ENCODE measurements around the gene HLA-DRB1. TPM values are rescaled to one million over a fixed set of nuclear protein-coding genes. Genes with fewer than 3 reads are reported as not detected.
"Not testable (repeated sequence)": the region's sequence is repeated elsewhere in the genome, so short reads cannot be mapped to it uniquely, and the experiment has no call there.

The HLA-DRB1 gene
- total and polyA plus RNA-seq, 12 donors, result 14.8 to 627 (median 119) TPM

DNA sequence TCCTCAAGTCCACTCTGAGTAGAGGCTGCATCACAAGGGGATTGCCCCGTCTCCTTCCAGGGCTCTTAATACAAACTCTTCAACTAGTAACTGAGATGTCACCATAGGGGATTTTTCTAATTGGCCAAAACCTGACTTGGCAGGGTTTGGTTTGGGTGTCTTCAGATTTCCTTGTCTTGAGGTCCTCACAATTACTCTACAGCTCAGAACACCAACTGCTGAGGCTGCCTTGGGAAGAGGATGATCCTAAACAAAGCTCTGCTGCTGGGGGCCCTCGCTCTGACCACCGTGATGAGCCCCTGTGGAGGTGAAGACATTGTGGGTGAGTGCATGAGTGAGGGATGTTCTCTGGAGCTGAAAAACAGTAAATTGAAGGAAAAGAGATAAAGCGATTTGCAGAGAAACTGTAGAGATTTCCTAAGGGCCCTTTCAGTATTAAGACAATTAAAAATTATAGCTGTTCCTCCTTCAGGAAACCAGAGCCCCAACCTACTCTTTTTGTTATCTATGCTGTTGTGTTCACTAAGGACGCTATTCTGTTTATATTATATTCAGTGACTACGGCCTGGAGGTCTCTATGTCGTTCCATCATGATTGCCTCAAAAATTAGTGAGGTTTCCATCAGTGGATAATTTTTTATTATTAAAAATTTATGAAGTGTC, 47.7 kb upstream of the HLA-DRB1 start, which contains the start of gene HLA-DQA1:
Gene HLA-DQA1, plus strand, starts transcription at position 188 of the 662 bp plus-strand sequence. Its CDS starts 53 bp downstream, at position 241.
- TF ChIP-seq POLR2A (IDR thresholded peaks at IDR 0.05), result peak in 1 of 2 donors; percentile 44
- TF ChIP-seq, protein P1, sequence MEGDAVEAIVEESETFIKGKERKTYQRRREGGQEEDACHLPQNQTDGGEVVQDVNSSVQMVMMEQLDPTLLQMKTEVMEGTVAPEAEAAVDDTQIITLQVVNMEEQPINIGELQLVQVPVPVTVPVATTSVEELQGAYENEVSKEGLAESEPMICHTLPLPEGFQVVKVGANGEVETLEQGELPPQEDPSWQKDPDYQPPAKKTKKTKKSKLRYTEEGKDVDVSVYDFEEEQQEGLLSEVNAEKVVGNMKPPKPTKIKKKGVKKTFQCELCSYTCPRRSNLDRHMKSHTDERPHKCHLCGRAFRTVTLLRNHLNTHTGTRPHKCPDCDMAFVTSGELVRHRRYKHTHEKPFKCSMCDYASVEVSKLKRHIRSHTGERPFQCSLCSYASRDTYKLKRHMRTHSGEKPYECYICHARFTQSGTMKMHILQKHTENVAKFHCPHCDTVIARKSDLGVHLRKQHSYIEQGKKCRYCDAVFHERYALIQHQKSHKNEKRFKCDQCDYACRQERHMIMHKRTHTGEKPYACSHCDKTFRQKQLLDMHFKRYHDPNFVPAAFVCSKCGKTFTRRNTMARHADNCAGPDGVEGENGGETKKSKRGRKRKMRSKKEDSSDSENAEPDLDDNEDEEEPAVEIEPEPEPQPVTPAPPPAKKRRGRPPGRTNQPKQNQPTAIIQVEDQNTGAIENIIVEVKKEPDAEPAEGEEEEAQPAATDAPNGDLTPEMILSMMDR (IDR thresholded peaks at IDR 0.05), result no peak
- intact Hi-C loops (cut with DNase I), result no loop called here
- Histone ChIP-seq H3K36me3 (replicated peaks in 1 of 2) (no peaks in the 10 kb centered on the region), H3K4me1 (replicated peaks in 1 of 2) (no peaks in the 10 kb centered on the region), H3K27ac (no peak within 1 kb of the TSS), H3K4me3 (no peak within 1 kb of the TSS), H3K9me3 (replicated peaks in 1 of 3) (no peaks in the 10 kb centered on the region), H3K27me3 (no peaks in the 10 kb centered on the region)
- 15 to 41% (median 32%) methylated on average over 7 of the region's 7 CpGs for WGBS, 4 donors
- peak in 3 of 7 donors; percentile 17 to 44 (median 25) for DNase-seq

DNA sequence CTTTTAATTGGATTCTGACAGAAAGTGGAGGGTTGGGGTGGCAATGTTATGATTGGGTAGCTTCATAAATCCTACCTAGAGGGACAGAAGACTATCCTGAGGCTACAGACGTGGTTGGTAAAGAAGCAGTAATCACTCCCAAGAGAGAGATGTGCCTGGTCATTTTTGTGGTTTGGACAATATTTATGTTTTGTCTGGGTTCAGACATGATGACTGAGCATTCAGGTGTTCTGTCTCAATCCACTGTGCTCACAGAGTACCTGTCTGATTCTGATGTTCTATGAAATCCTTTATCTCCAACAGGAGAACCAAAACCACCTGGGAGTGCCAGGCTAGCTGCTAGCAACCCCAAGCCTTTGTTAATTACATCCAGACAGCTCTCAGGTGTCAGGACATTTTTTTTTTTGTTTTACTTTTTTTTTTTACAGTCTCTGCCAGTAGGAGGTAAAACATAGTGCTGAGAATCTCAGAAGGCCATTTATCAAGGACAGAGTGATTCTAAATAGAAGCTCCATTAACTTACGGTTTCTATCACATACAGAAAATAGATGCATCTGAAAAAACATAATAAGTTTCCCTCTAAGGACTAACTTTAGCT, 46.0 kb upstream of the HLA-DRB1 start:
- intact Hi-C loops (cut with DNase I), result no loop called here
- TF ChIP-seq, protein P1 (IDR thresholded peaks at IDR 0.05), result no peak
- TF ChIP-seq POLR2A (IDR thresholded peaks at IDR 0.05), result no peak

DNA sequence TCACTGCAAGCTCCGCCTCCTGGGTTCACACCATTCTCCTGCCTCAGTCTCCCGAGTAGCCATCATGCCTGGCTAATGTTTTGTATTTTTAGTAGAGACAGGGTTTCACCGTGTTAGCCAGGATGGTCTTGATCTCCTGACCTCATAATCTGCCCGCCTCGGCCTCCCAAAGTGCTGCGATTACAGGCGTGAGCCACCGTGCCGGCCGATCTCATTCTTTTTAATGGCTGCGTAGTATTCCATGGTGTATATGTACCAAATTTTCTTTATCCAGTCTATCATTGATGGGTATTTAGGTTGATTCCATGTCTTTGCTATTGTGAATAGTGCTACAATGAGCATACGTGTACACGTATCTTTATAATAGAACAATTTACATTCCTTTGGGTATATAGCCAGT, 40.1 kb upstream of the HLA-DRB1 start:
- H3K36me3 ChIP-seq (replicated peaks in 1 of 2); intact Hi-C loops (cut with DNase I); H3K9me3 ChIP-seq (replicated peaks in 1 of 3); H3K4me3 ChIP-seq; DNase-seq; H3K4me1 ChIP-seq (replicated peaks in 1 of 2); H3K27me3 ChIP-seq; H3K27ac ChIP-seq: not testable (repeated sequence)
- 63 to 100% (median 90%) methylated on average over 2 to 10 of the region's 13 CpGs for WGBS, 4 donors

More for the DNA sequence above, 46.0 kb upstream of the HLA-DRB1 start:
- H3K4me3 ChIP-seq, result no peak overlapping the region
- 11 to 27% (median 15%) methylated on average over 2 of the region's 2 CpGs for WGBS, 4 donors
- no peaks in the 10 kb centered on the region for H3K27me3 ChIP-seq
- no peak overlapping the region for H3K27ac ChIP-seq
- no peaks in the 10 kb centered on the region for H3K36me3 ChIP-seq (replicated peaks in 1 of 2)
- no peaks in the 10 kb centered on the region for H3K9me3 ChIP-seq (replicated peaks in 1 of 3)
- H3K4me1 ChIP-seq (replicated peaks in 1 of 2), result no peaks in the 10 kb centered on the region
- no peak for DNase-seq

DNA sequence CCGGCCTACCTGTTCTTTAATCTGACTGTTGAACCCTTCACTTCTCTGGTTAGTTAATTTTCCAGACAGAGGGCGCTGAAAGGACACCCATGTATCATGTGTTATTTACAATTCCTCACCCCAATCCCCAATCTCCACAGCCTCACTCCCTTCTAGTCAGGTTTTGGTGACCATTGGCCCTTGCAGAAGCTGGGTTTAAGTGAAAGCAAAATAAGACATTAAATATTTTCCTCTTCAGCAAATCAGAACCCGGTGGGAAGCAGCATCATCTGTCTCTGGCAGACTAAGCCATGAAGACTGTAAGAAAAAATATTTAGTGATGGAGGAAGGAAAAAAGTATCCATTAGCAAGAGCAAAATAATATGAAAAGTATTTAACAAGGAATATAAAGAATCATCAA, 38.2 kb upstream of the HLA-DRB1 start:
- 29 to 55% (median 30%) methylated on average over 3 of the region's 3 CpGs for WGBS, 4 donors
- Histone ChIP-seq H3K9me3 (replicated peaks in 1 of 3) (no peaks in the 10 kb centered on the region), H3K27ac (peak overlapping the region in 2 of 5 donors; percentile 24 to 62), H3K4me1 (replicated peaks in 1 of 2) (no peaks in the 10 kb centered on the region), H3K36me3 (replicated peaks in 1 of 2) (no peaks in the 10 kb centered on the region), H3K4me3 (no peak overlapping the region), H3K27me3 (no peaks in the 10 kb centered on the region)
- DNase-seq, result peak in 5 of 7 donors; percentile 37 to 72 (median 60)
- intact Hi-C loops (cut with DNase I), result no loop called here
- TF ChIP-seq POLR2A (IDR thresholded peaks at IDR 0.05), result no peak
- TF ChIP-seq, protein P1 (IDR thresholded peaks at IDR 0.05), result no peak
